Stimulated activated CD4-positive, alpha-beta T cell treated with anti-CD3 and anti-CD28 coated beads, Interleukin-12 subunit alpha, Interleukin-12 subunit beta, amount 100 ng/mL, for 24 hours (primary cell): Measurements from ENCODE around the gene COL5A1.

Source experiments
- DNase-seq, 2 experiments: peaks; one replicate each; pipeline ENCODE4 v3.0.0-alpha.2; 2020; ENCODE audit warnings: low read depth in 2 of 2

Gene COL5A1

DNA sequence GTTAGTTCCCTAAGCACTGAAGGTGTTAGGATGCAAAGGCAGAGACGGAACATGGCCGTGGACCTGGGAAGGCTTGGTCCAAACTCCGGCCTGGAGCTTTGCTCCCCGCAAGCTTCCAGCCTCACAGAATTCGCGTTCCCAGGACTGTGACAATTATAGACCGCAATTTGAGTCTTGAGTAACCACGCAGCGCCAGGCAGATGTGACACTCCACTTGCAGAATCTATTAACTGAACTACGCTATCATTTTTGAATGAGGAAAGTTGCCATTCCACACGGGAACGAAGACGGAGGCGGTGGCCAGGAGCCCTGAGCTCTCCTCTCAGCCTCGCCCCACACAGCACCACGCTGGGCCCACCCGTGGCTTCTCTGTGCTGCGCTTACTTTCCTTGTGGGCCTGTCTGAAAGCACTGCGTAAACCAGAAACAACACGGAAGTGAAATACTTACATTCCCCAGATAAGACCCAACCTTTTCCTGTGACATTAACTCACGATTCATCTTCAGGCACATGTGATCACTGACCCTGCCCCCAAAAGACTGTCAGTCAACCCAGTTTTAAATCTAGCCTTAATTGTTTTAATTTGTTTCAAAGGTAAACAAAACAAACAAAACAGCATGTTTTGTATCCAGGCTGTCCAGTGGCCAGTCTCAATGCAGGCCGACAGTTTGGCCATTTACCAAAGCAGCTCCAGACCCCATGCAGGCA is 16.1 kb upstream of the COL5A1 start:
- no peak for DNase-seq

DNA sequence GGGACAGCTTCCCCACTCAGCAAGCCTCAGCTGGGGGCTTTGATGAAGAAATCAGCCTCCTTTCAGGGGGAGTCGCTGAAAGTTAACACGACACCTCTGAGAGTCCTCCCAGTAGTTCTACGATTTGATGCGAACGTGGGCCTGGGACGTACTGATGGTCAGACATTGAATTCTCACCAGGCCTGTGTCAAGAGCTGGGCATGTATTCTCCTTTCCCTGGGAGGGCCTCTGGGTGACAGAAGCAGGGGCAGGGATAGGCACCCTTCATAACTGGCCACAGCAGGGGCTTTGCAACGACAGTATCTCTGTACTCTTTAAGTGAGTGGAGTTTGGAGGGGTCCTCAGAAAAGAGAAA is 15.6 kb upstream of the COL5A1 start:
- DNase-seq, result no peak

GRCh38 chr9:134626571-134627416 is 14.8 kb upstream of the COL5A1 start:
- DNase-seq, result no peak

- DNase-seq, result no peak
Measured at GRCh38 chr9:134627417-134628353, 13.9 kb upstream of the COL5A1 start.

GRCh38 chr9:134628354-134628736 is 13.3 kb upstream of the COL5A1 start:
- DNase-seq, result no peak

GRCh38 chr9:134629061-134629585 is 12.5 kb upstream of the COL5A1 start:
- no peak for DNase-seq

GRCh38 chr9:134629586-134630392 is 11.8 kb upstream of the COL5A1 start:
- no peak for DNase-seq

DNA sequence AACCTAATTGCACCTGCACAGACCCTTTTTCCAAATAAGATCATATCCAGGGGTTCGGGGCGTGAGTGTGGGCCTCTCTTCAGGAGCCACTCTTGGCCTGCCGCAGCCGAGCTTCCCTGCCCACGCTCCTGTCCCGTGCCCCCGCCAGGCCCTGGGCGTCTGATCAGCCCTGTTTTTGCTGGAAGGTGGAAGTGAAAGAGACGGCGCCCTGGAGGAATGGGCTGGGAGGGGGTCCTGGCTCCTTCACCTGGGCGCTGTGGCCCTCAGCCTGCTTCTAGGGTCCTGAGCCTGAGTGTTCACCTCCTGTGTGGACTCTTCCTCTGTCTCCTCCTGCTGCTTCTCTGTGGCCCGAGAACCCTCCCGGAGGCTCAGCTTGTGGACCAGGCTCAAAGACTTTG is 11.2 kb upstream of the COL5A1 start:
- no peak for DNase-seq

- no peak for DNase-seq
Measured at GRCh38 chr9:134630861-134631260, 10.7 kb upstream of the COL5A1 start.

- DNase-seq, result no peak
Measured at GRCh38 chr9:134631881-134632280, 9.7 kb upstream of the COL5A1 start.

- DNase-seq, result no peak
Measured at GRCh38 chr9:134632329-134632728, 9.3 kb upstream of the COL5A1 start.

DNA sequence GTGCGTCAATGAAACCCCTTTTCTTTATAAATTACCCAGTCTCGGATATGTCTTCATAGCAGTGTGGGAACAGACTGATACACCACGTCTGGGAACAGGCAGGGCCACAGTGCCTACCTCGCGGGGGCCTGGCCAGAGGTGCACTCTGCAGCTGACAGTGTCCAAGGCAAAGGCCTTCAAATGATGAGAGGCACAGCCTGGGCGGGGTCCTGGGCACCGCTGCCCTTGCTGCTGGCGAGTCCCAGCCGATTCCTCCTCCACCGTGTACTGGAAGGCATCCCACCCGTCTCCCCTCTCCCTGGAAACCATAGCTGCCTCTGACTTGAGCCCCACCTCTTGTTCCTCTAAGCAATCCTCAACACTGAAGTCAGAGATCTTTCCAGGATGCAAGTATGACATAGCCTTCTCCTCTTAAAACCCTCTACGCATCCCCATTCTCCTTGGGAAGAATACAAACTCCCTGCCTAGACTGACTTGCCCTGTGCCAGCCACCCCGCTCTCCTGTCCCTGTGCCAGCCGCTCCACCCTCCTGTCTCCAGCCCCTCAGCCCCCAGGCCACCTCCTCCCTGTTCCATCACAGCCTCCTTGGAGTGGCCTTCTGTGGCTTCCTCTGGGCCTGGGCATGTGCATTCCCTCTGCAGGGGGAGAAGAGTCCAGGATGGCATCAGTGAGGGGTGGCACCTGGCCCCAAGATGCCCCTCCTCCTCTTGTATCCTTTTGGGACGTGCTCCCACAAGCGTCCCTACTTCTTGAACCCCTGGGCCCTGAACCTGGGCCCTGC is 8.1 kb upstream of the COL5A1 start:
- DNase-seq, result no peak

- no peak for DNase-seq
Measured at GRCh38 chr9:134634176-134634575, 7.4 kb upstream of the COL5A1 start.

- DNase-seq, result no peak
Measured at GRCh38 chr9:134634667-134635230, 6.9 kb upstream of the COL5A1 start.

DNA sequence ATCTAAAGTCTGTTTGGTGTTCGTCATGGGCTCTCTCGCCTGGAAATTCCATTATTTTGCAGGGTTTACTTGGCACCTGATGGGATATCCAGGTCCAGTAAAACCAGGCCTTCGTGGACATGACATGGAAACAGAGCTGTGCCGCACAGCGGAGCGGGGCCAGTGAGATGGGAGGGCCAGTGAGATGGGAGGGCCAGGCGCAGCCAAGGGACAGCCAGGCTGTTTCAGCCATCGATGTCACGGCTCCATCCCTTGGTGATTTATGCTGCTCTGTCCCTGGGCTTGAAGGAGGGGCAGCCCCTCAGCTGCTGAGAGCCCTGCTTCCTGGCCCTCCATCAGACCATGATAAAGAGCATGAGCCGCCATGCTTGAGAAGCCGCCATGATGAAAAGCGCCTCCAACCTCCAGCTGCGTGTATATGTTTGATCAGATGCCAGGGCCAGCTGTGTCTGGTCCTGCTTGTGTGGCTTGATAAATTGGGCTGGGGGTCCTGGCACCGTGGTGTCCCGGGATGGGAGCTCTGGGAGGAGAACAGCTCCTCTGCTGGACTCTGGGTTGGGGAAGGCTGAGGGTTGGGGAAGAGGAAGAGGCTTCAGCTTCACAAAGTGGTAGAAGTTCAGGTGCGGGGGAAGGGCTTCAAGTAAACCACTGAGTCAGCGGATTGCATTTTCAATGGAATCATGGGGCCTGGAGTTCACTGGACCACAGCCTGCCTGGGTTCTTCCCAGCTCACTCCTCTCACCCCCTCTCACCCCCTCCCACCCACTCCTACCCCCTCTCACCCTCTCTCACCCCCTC is 6.1 kb upstream of the COL5A1 start:
- DNase-seq, result no peak

DNA sequence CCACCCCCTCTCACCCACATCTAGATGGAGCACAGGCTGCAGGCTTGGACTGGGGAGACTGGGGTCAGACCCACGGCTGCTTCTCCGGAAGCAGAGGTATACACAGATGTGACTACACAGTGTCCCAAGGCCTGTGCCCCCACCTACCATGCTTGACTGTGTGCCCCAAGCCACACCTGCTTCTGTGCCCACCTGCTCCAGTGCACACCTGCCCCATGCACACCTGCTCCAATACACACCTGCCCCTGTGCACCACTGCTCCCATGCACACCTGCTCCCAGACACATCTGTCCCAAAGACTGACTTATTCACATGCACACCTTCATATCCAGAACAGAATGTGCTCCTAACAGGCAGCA is 5.5 kb upstream of the COL5A1 start:
- no peak for DNase-seq

- no peak for DNase-seq
Measured at GRCh38 chr9:134637241-134637640, 4.4 kb upstream of the COL5A1 start.

- DNase-seq, result no peak
Measured at GRCh38 chr9:134637696-134638501, 3.7 kb upstream of the COL5A1 start.
